K562 (cell line): ENCODE measurements around the gene TMEM185B. TPM values are rescaled to one million over a fixed set of nuclear protein-coding genes. Genes with fewer than 3 reads are reported as not detected.

Experiments used
- ARNT ChIP-seq, 2 experiments: fragments of 450-650 bp; IDR thresholded peaks; 2 replicates each; pipeline ENCODE4 v1.6.1; 2016; ENCODE audit warnings: mild to moderate bottlenecking in 1 of 2
- FOS ChIP-seq: IDR thresholded peaks from 3 replicates; pipeline ENCODE4 v1.6.1; 2011; ENCODE audit not compliant: insufficient read length; ENCODE audit errors: extremely low read depth
- HDAC6 ChIP-seq: IDR thresholded peaks from 2 replicates; pipeline ENCODE4 v1.6.1; 2012; ENCODE audit warnings: low read depth, mild to moderate bottlenecking, control low read depth, inconsistent platforms, low read length, moderate library complexity
- HNRNPK ChIP-seq: fragments of 200-400 bp; formaldehyde crosslinking; IDR thresholded peaks from one replicate; pipeline ENCODE4 v1.6.1; 2018; ENCODE audit warnings: mild to moderate bottlenecking, low read depth, low read length; ENCODE audit not compliant: poor library complexity, severe bottlenecking
- JUN ChIP-seq, 2 experiments: sonication (generic) in 1 of 2; formaldehyde crosslinking in 1 of 2; IDR thresholded peaks; 2 replicates each; pipeline versions ENCODE4 v1.6.1 to v1.8.0; 2012 to 2022; ENCODE audit warnings: borderline replicate concordance in 2 of 2, mild to moderate bottlenecking in 2 of 2, improper control_type of control experiment in 1 of 2, low read depth in 1 of 2, low read length in 1 of 2, missing genetic modification reagents in 1 of 2
- KLF6 ChIP-seq: fragments of 250-450 bp; sonication (Bioruptor Pico); IDR thresholded peaks from 2 replicates; pipeline ENCODE4 v1.4.0; 2020; ENCODE audit warnings: mild to moderate bottlenecking, moderate library complexity, borderline replicate concordance
- MAFG ChIP-seq: fragments of 450-650 bp; conservative IDR thresholded peaks from 2 replicates; pipeline ENCODE4 v1.6.1; 2016; ENCODE audit warnings: missing genetic modification characterization, missing compliant biosample characterization
- MAZ ChIP-seq, 2 experiments: fragments of 450-650 bp in 1 of 2; sonication (generic) in 1 of 2; formaldehyde crosslinking; IDR thresholded peaks in 1 of 2; conservative IDR thresholded peaks in 1 of 2; 2 replicates each; pipeline versions ENCODE4 v1.4.0 to v1.5.0; 2020; ENCODE audit warnings: mild to moderate bottlenecking in 1 of 2, missing genetic modification reagents in 1 of 2
- MNT ChIP-seq, 2 experiments: fragments of 450-650 bp; conservative IDR thresholded peaks; 2 replicates each; pipeline ENCODE4 v1.6.1; 2017; ENCODE audit warnings: mild to moderate bottlenecking in 2 of 2, moderate library complexity in 2 of 2
- MTA1 ChIP-seq: fragments of 450-650 bp; IDR thresholded peaks from 2 replicates; pipeline ENCODE4 v1.6.1; 2017; ENCODE audit warnings: borderline replicate concordance
- MYNN ChIP-seq, 2 experiments: sonication (generic); formaldehyde crosslinking in 1 of 2; IDR thresholded peaks; 2 replicates each; pipeline versions ENCODE4 v1.5.0 to v1.6.1; 2016 to 2020; ENCODE audit warnings: antibody characterized with exemption in 1 of 2, missing genetic modification reagents in 1 of 2
- NRF1 ChIP-seq, 2 experiments: fragments of 450-650 bp; IDR thresholded peaks in 1 of 2; conservative IDR thresholded peaks in 1 of 2; 2 replicates each; pipeline ENCODE4 v1.6.1; 2014; ENCODE audit warnings: mild to moderate bottlenecking in 2 of 2
- PBX2 ChIP-seq, 2 experiments: IDR thresholded peaks in 1 of 2; conservative IDR thresholded peaks in 1 of 2; 2 replicates each; pipeline ENCODE4 v1.6.1; 2016; ENCODE audit warnings: low read depth in 2 of 2, mild to moderate bottlenecking in 1 of 2, missing compliant biosample characterization in 1 of 2, missing genetic modification characterization in 1 of 2, moderate library complexity in 1 of 2
- RBM17 ChIP-seq: fragments of 200-400 bp; formaldehyde crosslinking; IDR thresholded peaks from 2 replicates; pipeline ENCODE4 v1.6.1; 2017; ENCODE audit warnings: low read depth, mild to moderate bottlenecking, low read length, borderline replicate concordance
- SMARCA4 ChIP-seq: fragments of 450-650 bp; IDR thresholded peaks from 2 replicates; pipeline ENCODE4 v1.6.1; 2016
- SPI1 ChIP-seq: IDR thresholded peaks from 2 replicates; pipeline ENCODE4 v1.6.1; 2011; ENCODE audit warnings: low read depth, low read length, control low read depth, borderline replicate concordance
- SRSF9 ChIP-seq: fragments of 200-400 bp; formaldehyde crosslinking; IDR thresholded peaks from 2 replicates; pipeline ENCODE4 v1.6.1; 2017; ENCODE audit warnings: low read depth, low read length, borderline replicate concordance
- ZFP30 ChIP-seq: fragments of 250-450 bp; sonication (Bioruptor Pico); IDR thresholded peaks from 2 replicates; pipeline ENCODE4 v1.8.0; 2022; ENCODE audit warnings: moderate library complexity, mild to moderate bottlenecking, inconsistent platforms, borderline replicate concordance
- ZKSCAN8 ChIP-seq: fragments of 200-800 bp; sonication (Bioruptor generic); IDR thresholded peaks from 2 replicates; pipeline ENCODE4 v1.6.1; 2016; ENCODE audit warnings: missing genetic modification characterization, missing compliant biosample characterization
- ZNF124 ChIP-seq: sonication (generic); formaldehyde crosslinking; IDR thresholded peaks from 2 replicates; pipeline ENCODE4 v1.8.1; 2022; ENCODE audit warnings: missing genetic modification reagents
- ZNF253 ChIP-seq: fragments of 250-450 bp; sonication (Bioruptor Pico); conservative IDR thresholded peaks from 2 replicates; pipeline ENCODE4 v1.6.1; 2021; ENCODE audit warnings: mild to moderate bottlenecking
- polyA plus RNA-seq, 8 experiments: library from polyadenylated mRNA; depleted of rRNA in 4 of 8; stranded (reverse) in 5 of 8; unstranded in 3 of 8; fragments of >200 nt; fragmentation: Nextera tagmentation in 2 of 8; fragmentation: Illumina TruSeq in 1 of 8; extraction: Ambion mirVana in 2 of 8; extraction: Trizol in 1 of 8; gene quantifications; 2 replicates each; pipeline versions ENCODE4 v1.2.1 to v1.2.3, GENCODE V29; 2011 to 2014; ENCODE audit warnings: inconsistent platforms in 1 of 8, missing spikeins in 1 of 8
- total RNA-seq, 7 experiments: library from RNA; depleted of rRNA in 6 of 7; stranded (reverse); fragments of >200 nt in 6 of 7; fragmentation: Illumina TruSeq in 2 of 7; extraction: Trizol in 2 of 7; gene quantifications; 2 replicates each; pipeline versions ENCODE4 v1.2.1 to v1.2.3, GENCODE V29; 2011 to 2021; ENCODE audit warnings: low replicate concordance in 1 of 7

The TMEM185B gene
- total and polyA plus RNA-seq, 9 of the 15 experiments (the other 6 are each of a cell fraction or from before 2014, with no cell fraction given) = 2.9 to 28.2 (median 11.5) TPM

DNA sequence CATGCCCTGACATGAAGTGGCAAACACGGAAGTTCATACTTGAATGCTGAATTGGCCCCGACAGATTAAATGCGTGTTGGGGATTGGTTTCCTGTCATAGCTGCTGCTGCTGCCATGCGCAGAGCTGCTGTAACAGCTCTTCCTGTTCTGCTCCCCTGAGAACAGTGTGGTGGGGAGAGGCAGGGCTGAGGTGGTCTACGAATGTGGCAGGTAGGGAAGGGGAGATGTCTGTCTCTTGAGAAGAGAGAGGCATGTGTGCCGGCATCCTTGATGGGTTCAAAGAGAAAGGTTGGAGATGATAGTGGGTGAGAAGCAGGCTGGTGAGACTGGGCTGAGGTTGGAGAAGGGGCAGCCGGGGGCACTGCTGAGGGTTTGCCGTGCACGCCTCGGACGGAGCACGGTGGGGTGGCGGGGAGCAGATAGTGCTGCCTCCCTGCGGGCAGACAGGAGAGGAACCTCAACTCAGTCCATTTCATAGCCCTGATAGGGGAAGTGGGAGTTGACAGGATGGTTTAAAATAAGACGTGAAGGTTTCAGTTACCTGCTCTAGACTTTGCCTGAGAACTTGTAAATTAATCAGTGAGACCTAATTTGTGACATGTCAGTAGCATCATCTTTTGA is 46.1 kb downstream of the TMEM185B start (continued):
- TF ChIP-seq JUN (IDR thresholded peaks at IDR 0.05; ENCODE audit: borderline replicate concordance, low read depth, low read length) (no peak), JUN (CRISPR knock-in tag; IDR thresholded peaks at IDR 0.05; ENCODE audit: borderline replicate concordance) (no peak), MYNN (IDR thresholded peaks at IDR 0.05) (no peak), MYNN (CRISPR knock-in tag; IDR thresholded peaks at IDR 0.05) (no peak), FOS (no peak), NRF1 (conservative IDR thresholded peaks at IDR 0.05 in 1 of 2, IDR thresholded peaks at IDR 0.05 in 1 of 2) (peak; percentile 19 to 22; a peak in 2 of 4 replicates), SPI1 (peak; percentile 87), SMARCA4 (no peak), RBM17 (no peak), SRSF9 (no peak), KLF6 (CRISPR knock-in tag) (no peak), ZFP30 (no peak), ARNT (IDR thresholded peaks at IDR 0.05) (no peak), PBX2 (CRISPR knock-in tag; IDR thresholded peaks at IDR 0.05; ENCODE audit: low read depth) (no peak), PBX2 (tag; conservative IDR thresholded peaks at IDR 0.05; ENCODE audit: low read depth) (no peak), HDAC6 (no peak), ZNF124 (CRISPR knock-in tag) (no peak), MAZ (CRISPR knock-in tag; conservative IDR thresholded peaks at IDR 0.05 in 1 of 2, IDR thresholded peaks at IDR 0.05 in 1 of 2) (peak in 1 of 2 experiments; percentile 44; a peak in 1 of 4 replicates), HNRNPK (no peak), ZNF253 (no peak), MNT (conservative IDR thresholded peaks at IDR 0.05) (no peak), MTA1 (no peak), ZKSCAN8 (CRISPR knock-in tag) (no peak), MAFG (tag) (no peak)
